Vagina (tissue), 2 donors: ENCODE measurements around the gene UBR4. TPM values are rescaled to one million over a fixed set of nuclear protein-coding genes. Genes with fewer than 3 reads are reported as not detected.

Source experiments
- DNase-seq, 2 donors: peaks; one replicate each; pipeline ENCODE4 v3.0.0-alpha.2; 2017; ENCODE audit errors: extremely low spot score in 2 of 2
- H3K27ac ChIP-seq: fragments of 200-600 bp; sonication (generic); one replicate; pipeline ENCODE4 v1.5.1; 2019
- H3K27me3 ChIP-seq: fragments of 200-600 bp; sonication (generic); one replicate; pipeline ENCODE4 v1.5.1; 2019
- H3K36me3 ChIP-seq, 2 donors: fragments of 200-600 bp; sonication (generic); one replicate each; pipeline ENCODE4 v1.5.1; 2017 to 2019
- H3K4me1 ChIP-seq: fragments of 200-600 bp; sonication (generic); one replicate; pipeline ENCODE4 v1.5.1; 2019
- H3K4me3 ChIP-seq, 2 donors: fragments of 200-600 bp; sonication (generic); 1 replicate in 1 of 2; 2 replicates in 1 of 2; pipeline ENCODE4 v1.5.1; 2016 to 2019
- H3K9me3 ChIP-seq: fragments of 200-600 bp; sonication (generic); one replicate; pipeline ENCODE4 v1.5.1; 2019
- CTCF ChIP-seq, 3 experiments: fragments of 450-650 bp in 2 of 3; fragments of 200-600 bp in 1 of 3; sonication (generic) in 1 of 3; IDR thresholded peaks; one replicate each; pipeline ENCODE4 v1.5.1; 2017 to 2019; ENCODE audit warnings: antibody characterized with exemption in 3 of 3, mild to moderate bottlenecking in 2 of 3, moderate library complexity in 2 of 3
- POLR2A ChIP-seq, 2 donors: fragments of 450-650 bp; IDR thresholded peaks; one replicate each; pipeline ENCODE4 v1.6.1; 2017; ENCODE audit warnings: antibody characterized with exemption in 2 of 2, mild to moderate bottlenecking in 2 of 2, moderate library complexity in 2 of 2
- POLR2AphosphoS5 ChIP-seq, 2 donors: sonication (generic); formaldehyde crosslinking; IDR thresholded peaks; one replicate each; pipeline ENCODE4 v1.9.0; 2017; ENCODE audit warnings: antibody characterized with exemption in 2 of 2, mild to moderate bottlenecking in 2 of 2, low read depth in 1 of 2; ENCODE audit not compliant: insufficient read depth in 1 of 2
- intact Hi-C: fragments of 100-400 bp; cut with DNase I; formaldehyde crosslinking; loops from one replicate; pipeline ENCODE4 v1.15.1; 2023
- total RNA-seq: library from RNA; depleted of rRNA; stranded (reverse); fragments of >200 nt; gene quantifications from one replicate; pipeline ENCODE4 v1.2.3, GENCODE V29; 2016

Gene UBR4
- total RNA-seq, 1 donor from 2014 or later: 157 TPM

GRCh38 chr1:19096036-19096833, 113.8 kb downstream of the UBR4 start:
- Histone ChIP-seq H3K27me3 (no peaks in the 10 kb centered on the region), H3K4me1 (no peaks in the 10 kb centered on the region), H3K9me3 (no peaks in the 10 kb centered on the region), H3K4me3 (no peak overlapping the region), H3K27ac (no peak overlapping the region), H3K36me3 (peaks cover 6 to 98% of the 10 kb centered on the region in 2 donors)
- no peak for TF ChIP-seq POLR2A (IDR thresholded peaks at IDR 0.05)
- no peak for TF ChIP-seq POLR2AphosphoS5 (IDR thresholded peaks at IDR 0.05; ENCODE audit: insufficient read depth in 1 of 2, low read depth in 1 of 2)
- peak in 2 of 3 experiments; percentile 28 to 32 for TF ChIP-seq CTCF (IDR thresholded peaks at IDR 0.05)
- intact Hi-C loops: loop anchor here (5.0 to 10.0 kb wide), 2 partner anchors 191 to 1366 kb away; partner anchors contain the start of gene ALDH4A1
- DNase-seq: no peak

- peaks cover 11% of the 10 kb centered on the region for H3K4me1 ChIP-seq
- intact Hi-C loops: loop anchor here (10.0 kb wide), 1 partner anchor 187 kb away; the partner anchor contains the start of gene ALDH4A1
- no peaks in the 10 kb centered on the region for H3K9me3 ChIP-seq
- TF ChIP-seq POLR2AphosphoS5 (IDR thresholded peaks at IDR 0.05; ENCODE audit: insufficient read depth in 1 of 2, low read depth in 1 of 2): no peak
- TF ChIP-seq CTCF (IDR thresholded peaks at IDR 0.05): no peak
- TF ChIP-seq POLR2A (IDR thresholded peaks at IDR 0.05): no peak
- H3K4me3 ChIP-seq: no peak overlapping the region
- DNase-seq: no peak
- no peaks in the 10 kb centered on the region for H3K27me3 ChIP-seq
- no peak overlapping the region for H3K27ac ChIP-seq
- H3K36me3 ChIP-seq: peaks cover 0 to 84% of the 10 kb centered on the region in 2 donors
Observed at GRCh38 chr1:19091196-19091953, 118.7 kb downstream of the UBR4 start.

GRCh38 chr1:19089524-19089923, 120.5 kb downstream of the UBR4 start:
- no peaks in the 10 kb centered on the region for H3K9me3 ChIP-seq
- intact Hi-C loops: no loop called here
- H3K36me3 ChIP-seq: peaks cover 0 to 85% of the 10 kb centered on the region in 2 donors
- no peaks in the 10 kb centered on the region for H3K27me3 ChIP-seq
- no peak for DNase-seq
- peaks cover 17% of the 10 kb centered on the region for H3K4me1 ChIP-seq
- peak overlapping the region; percentile 7 for H3K27ac ChIP-seq
- no peak overlapping the region for H3K4me3 ChIP-seq
- TF ChIP-seq POLR2A (IDR thresholded peaks at IDR 0.05) (no peak), POLR2AphosphoS5 (IDR thresholded peaks at IDR 0.05; ENCODE audit: insufficient read depth in 1 of 2, low read depth in 1 of 2) (peak in 1 of 2 donors; percentile 41)

- no peak for TF ChIP-seq CTCF (IDR thresholded peaks at IDR 0.05)
- TF ChIP-seq POLR2A (IDR thresholded peaks at IDR 0.05): no peak
- no peak for TF ChIP-seq POLR2AphosphoS5 (IDR thresholded peaks at IDR 0.05; ENCODE audit: insufficient read depth in 1 of 2, low read depth in 1 of 2)
- DNase-seq: no peak
- Histone ChIP-seq H3K9me3 (no peaks in the 10 kb centered on the region), H3K27ac (no peak overlapping the region), H3K4me1 (peaks cover 17% of the 10 kb centered on the region), H3K27me3 (no peaks in the 10 kb centered on the region), H3K36me3 (peaks cover 0 to 85% of the 10 kb centered on the region in 2 donors), H3K4me3 (no peak overlapping the region)
- intact Hi-C loops: no loop called here
Observed at GRCh38 chr1:19088717-19089442, 121.2 kb downstream of the UBR4 start.
